ENCODE data around the gene GPC6.
"Not testable (repeated sequence)": the region's sequence is repeated elsewhere in the genome, so short reads cannot be mapped to it uniquely, and the experiment has no call there.

The GPC6 gene

DNA sequence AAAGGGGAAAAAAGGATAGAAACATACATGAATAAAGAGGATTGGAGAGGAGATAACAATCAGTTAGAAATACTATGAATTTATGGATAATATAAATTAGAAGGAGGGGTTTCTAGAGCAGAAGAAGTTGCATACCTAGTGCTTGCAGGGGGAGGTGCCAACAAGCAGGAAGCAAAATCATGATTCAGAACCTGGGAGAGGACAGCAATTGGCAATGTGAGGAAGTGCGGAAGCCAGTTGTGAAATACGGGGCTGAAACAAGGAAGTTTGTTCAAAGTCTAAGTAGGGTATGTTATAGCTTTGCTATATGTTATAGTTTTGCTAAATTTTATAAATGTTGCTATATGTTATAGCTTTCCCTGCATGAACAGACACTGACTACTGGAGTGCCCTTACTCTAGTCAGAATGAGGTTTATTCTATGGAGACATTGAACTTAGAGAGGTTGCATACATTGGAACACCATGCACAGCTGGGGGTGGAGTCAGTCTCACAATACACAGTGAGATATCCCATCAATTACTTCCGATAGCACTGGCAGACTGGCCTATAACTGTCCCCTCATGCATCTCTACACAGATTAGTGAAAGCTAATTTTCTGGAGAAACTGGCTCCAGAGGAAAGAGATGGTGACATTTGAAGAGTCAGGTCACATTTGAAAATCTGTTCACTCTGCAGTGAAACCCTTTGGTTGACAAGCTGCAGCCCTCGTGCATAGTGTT lies 92.1 kb downstream of the GPC6 start:
- no peak for ATAC-seq
- H3K9me3 Mint-ChIP-seq, result peaks cover 0 to 10% of the 10 kb centered on the region in 2 donors
- DNase-seq, result no peak
- no peaks in the 10 kb centered on the region for H3K4me1 Mint-ChIP-seq
- H3K27ac Mint-ChIP-seq, result no peak overlapping the region
- no peak overlapping the region for H3K4me3 Mint-ChIP-seq
- peaks cover 9% of the 10 kb centered on the region for H3K27me3 Mint-ChIP-seq

GRCh38 chr13:93320942-93321341 lies 94.3 kb downstream of the GPC6 start:
- no peak for DNase-seq
- no peak overlapping the region for H3K4me3 Mint-ChIP-seq
- ATAC-seq, result no peak
- no peaks in the 10 kb centered on the region for H3K27me3 Mint-ChIP-seq
- H3K4me1 Mint-ChIP-seq, result no peaks in the 10 kb centered on the region
- peaks cover 0 to 6% of the 10 kb centered on the region in 2 donors for H3K9me3 Mint-ChIP-seq
- H3K27ac Mint-ChIP-seq, result no peak overlapping the region

- H3K9me3 Mint-ChIP-seq, H3K4me3 Mint-ChIP-seq, DNase-seq, ATAC-seq, H3K27me3 Mint-ChIP-seq, H3K4me1 Mint-ChIP-seq, H3K27ac Mint-ChIP-seq: not testable (repeated sequence)
These were observed 97.3 kb downstream of the GPC6 start for GRCh38 chr13:93323880-93324279.

DNA sequence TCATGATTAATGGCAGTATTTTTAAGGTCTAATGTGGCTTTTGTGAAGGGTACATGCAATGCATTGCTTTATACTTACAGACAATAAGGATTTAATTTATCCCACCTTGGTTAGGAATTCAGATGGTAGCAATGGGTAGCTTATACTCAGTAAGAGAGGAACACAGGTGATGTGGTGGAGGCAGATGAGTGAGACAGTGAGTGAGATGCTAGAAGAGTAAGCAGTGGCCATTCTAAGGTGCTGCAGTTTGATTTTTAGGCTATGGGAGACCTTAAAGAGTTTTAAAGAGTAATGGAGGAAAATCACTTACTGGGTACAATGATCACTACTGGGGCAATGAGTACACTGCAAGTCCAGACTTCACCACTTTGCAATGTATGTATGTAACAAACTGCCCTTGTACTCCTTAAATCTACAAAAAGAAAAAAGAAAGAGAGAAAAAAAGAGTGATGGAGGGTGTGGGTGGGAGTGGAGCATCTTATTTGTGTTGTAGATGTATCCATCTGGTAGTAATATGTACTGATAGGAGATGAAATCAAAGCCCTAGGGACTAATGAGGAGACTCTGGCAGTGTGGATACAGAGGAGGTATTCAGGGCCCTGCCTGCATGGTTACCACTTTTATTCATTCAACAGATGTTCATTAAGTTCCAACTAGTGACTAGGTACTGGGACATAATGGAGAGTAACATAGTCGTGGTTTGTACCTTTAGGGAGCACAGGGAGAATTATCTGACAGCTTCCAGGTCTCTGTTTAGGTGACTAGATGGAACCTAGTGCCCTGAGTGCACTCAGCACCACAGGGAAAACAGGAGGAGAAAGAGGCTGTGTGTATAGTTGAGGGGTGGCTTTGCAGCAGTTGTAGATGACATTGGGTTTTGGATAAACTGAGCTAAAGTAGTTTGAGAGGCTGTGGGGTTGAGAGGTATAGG lies 99.0 kb downstream of the GPC6 start:
- ATAC-seq, result no peak
- H3K9me3 Mint-ChIP-seq, result peaks cover 0 to 6% of the 10 kb centered on the region in 2 donors
- no peaks in the 10 kb centered on the region for H3K27me3 Mint-ChIP-seq
- DNase-seq, result no peak
- H3K4me1 Mint-ChIP-seq, result no peaks in the 10 kb centered on the region
- H3K27ac Mint-ChIP-seq, result no peak overlapping the region
- no peak overlapping the region for H3K4me3 Mint-ChIP-seq

DNA sequence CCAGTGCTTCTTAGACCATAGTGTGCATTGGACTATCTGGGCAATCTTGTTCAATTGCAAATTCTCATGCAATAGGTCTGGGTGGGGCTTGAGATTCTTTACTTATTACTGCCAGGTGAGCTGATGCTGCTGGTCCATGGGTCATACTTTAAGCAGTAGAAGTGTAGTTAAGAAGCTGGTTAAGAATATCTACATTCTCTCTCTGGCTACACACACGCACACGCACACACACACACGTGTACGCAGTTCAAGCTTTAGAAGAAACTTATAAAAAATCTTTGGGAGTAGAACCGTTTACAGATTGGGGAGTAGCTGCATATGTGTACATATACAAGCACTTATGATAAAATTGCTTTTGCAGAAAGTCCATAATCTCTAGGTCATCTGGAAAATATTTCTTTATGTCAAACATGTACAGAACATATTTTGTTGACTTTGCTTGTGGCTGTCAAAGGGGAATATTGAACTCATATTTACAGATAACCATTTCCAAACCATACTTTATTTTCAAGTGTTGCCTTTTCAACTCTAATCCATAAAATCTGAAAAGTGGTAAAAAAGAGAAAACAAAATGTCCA lies 99.7 kb downstream of the GPC6 start:
- no peak overlapping the region for H3K4me3 Mint-ChIP-seq
- no peak for DNase-seq
- H3K27me3 Mint-ChIP-seq, result no peaks in the 10 kb centered on the region
- no peak overlapping the region for H3K27ac Mint-ChIP-seq
- no peak for ATAC-seq
- no peaks in the 10 kb centered on the region for H3K4me1 Mint-ChIP-seq
- H3K9me3 Mint-ChIP-seq, result peaks cover 0 to 6% of the 10 kb centered on the region in 2 donors

DNA sequence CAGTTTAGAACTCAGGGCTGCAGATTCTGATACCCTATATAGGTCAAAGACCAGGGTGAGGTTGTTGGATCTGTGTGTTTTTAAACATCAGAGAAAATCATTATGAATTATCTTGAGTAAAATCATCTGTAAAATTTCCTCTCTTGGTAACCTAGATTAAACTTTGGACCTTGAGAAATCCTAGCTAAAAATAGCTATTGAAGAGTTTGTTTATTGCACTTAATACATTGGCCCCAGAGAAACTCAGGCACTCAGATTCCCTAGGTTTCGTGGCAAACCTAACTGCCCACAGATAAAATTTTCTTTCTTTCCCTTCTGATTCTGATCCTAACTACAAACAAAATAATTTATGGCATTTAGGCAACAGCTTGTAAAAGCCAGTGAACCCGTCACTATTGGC lies 102.3 kb downstream of the GPC6 start:
- Mint-ChIP-seq H3K9me3 (peaks cover 0 to 2% of the 10 kb centered on the region in 2 donors), H3K27me3 (no peaks in the 10 kb centered on the region), H3K4me3 (no peak overlapping the region), H3K27ac (no peak overlapping the region), H3K4me1 (no peaks in the 10 kb centered on the region)
- ATAC-seq (no peak), DNase-seq (no peak)

- no peak for ATAC-seq
- peaks cover 0 to under 1% of the 10 kb centered on the region in 2 donors for H3K9me3 Mint-ChIP-seq
- no peak for DNase-seq
- no peak overlapping the region for H3K4me3 Mint-ChIP-seq
- H3K27me3 Mint-ChIP-seq, result no peaks in the 10 kb centered on the region
- H3K27ac Mint-ChIP-seq, result no peak overlapping the region
- no peaks in the 10 kb centered on the region for H3K4me1 Mint-ChIP-seq
These were observed 110.1 kb downstream of the GPC6 start for GRCh38 chr13:93336728-93337127.

- Mint-ChIP-seq H3K9me3 (peaks cover 0 to 11% of the 10 kb centered on the region in 2 donors), H3K27me3 (no peaks in the 10 kb centered on the region), H3K4me1 (no peaks in the 10 kb centered on the region), H3K27ac (no peak overlapping the region), H3K4me3 (no peak overlapping the region)
- DNase-seq (no peak), ATAC-seq (no peak)
These were observed 111.4 kb downstream of the GPC6 start for GRCh38 chr13:93338030-93338429.

- no peak overlapping the region for H3K4me3 Mint-ChIP-seq
- peaks cover 4 to 17% of the 10 kb centered on the region in 2 donors for H3K9me3 Mint-ChIP-seq
- H3K27me3 Mint-ChIP-seq, result no peaks in the 10 kb centered on the region
- DNase-seq (no peak), ATAC-seq (no peak)
- no peak overlapping the region for H3K27ac Mint-ChIP-seq
- no peaks in the 10 kb centered on the region for H3K4me1 Mint-ChIP-seq
These were observed 112.3 kb downstream of the GPC6 start for GRCh38 chr13:93338906-93339305.

GRCh38 chr13:93339550-93339949 lies 112.9 kb downstream of the GPC6 start:
- Mint-ChIP-seq H3K4me3 (no peak overlapping the region), H3K27ac (no peak overlapping the region), H3K9me3 (peaks cover 4 to 23% of the 10 kb centered on the region in 2 donors), H3K27me3 (no peaks in the 10 kb centered on the region), H3K4me1 (no peaks in the 10 kb centered on the region)
- ATAC-seq, result no peak
- no peak for DNase-seq

DNA sequence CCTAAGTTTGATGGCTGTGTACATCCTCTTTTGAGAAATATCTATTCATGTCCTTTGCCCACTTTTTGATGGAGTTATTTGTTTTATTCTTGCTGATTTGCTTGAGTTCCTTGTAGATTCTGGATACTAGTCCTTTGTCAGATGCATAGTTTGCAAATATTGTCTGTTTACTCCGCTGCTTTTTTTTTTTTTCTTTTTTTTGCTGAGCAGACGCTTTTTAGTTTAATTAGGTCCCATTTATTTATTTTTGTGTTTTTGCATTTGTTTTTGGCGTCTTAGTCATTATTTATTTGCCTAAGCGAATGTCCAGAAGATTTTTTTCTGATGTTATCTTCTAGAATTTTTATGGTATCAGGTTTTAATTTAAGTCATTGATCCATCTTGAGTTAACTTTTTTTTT lies 114.9 kb downstream of the GPC6 start:
- H3K4me1 Mint-ChIP-seq, result no peaks in the 10 kb centered on the region

DNA sequence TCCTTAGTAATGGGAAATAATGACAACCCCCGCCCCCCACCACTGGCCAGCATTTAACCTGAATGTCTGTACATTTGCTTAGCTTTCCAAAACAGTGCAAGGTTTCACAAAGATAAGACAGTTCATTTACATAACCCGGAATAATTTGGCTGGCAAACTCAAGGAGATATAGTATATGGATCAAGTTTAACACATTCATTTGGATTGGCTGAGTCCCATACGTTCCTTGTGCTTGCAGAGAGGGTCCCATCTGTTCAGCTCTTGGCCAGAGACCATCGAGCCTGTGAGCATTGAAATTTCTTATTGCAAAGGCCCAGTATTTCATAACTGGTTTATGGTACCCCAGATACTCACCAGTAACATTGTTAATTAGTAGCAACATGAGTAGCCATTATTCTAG lies 116.5 kb downstream of the GPC6 start:
- DNase-seq, result no peak
- H3K27ac Mint-ChIP-seq, result no peak overlapping the region
- H3K9me3 Mint-ChIP-seq, result peaks cover 4 to 25% of the 10 kb centered on the region in 2 donors
- no peaks in the 10 kb centered on the region for H3K4me1 Mint-ChIP-seq
- no peak for ATAC-seq
- no peak overlapping the region for H3K4me3 Mint-ChIP-seq
- no peaks in the 10 kb centered on the region for H3K27me3 Mint-ChIP-seq

More for the DNA sequence above, 114.9 kb downstream of the GPC6 start:
- ATAC-seq (no peak), DNase-seq (no peak)
- H3K4me3 Mint-ChIP-seq, result no peak overlapping the region
- H3K27ac Mint-ChIP-seq, result no peak overlapping the region
- no peaks in the 10 kb centered on the region for H3K27me3 Mint-ChIP-seq
- peaks cover 4 to 25% of the 10 kb centered on the region in 2 donors for H3K9me3 Mint-ChIP-seq

- ATAC-seq (no peak), DNase-seq (no peak)
- H3K27me3 Mint-ChIP-seq, result no peaks in the 10 kb centered on the region
- H3K9me3 Mint-ChIP-seq, result peaks cover 4 to 25% of the 10 kb centered on the region in 2 donors
- H3K4me3 Mint-ChIP-seq, result no peak overlapping the region
- H3K27ac Mint-ChIP-seq, result no peak overlapping the region
- H3K4me1 Mint-ChIP-seq, result no peaks in the 10 kb centered on the region
These were observed 117.6 kb downstream of the GPC6 start for GRCh38 chr13:93344048-93344705.

DNA sequence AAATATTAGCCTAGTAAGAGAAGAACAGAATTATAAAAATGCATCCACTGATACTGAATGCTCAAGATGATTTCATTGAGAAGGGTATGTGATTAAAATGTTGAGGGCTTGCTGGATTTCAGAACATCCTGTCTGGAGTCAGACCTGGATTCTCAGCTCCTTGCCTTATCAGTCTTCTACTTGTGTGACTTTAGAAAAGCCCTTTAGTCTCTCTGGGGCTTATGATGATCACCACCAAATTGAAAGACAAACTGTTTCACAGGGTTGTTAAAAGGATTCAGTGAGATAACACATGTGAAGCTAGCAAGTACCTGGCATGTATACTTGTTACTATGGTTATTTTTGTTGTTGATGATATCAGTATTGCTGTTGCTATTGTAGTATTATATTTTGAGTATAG lies 118.4 kb downstream of the GPC6 start:
- no peaks in the 10 kb centered on the region for H3K27me3 Mint-ChIP-seq
- no peak for DNase-seq

DNA sequence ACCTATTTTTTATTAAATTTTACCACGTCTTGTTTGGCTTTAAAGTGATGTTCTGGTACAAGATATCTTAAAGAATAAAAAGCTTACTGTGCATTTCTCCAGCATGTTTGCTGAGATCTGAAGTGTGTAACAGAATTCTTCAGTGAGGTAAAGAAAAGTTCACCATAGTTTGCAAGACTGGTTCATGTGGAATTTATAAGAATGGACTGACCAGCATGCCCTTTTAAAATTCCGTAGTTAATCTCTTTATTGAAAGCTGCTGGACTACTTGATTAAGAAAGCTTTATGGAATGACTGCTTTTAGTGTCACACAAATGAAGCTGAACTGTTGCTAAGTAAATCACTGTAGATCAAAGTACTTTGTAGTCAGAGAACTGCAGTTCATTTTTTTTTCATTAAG lies 119.2 kb downstream of the GPC6 start:
- no peaks in the 10 kb centered on the region for H3K27me3 Mint-ChIP-seq
- no peak for ATAC-seq

More for the DNA sequence above, 118.4 kb downstream of the GPC6 start:
- no peak overlapping the region for H3K27ac Mint-ChIP-seq
- no peak overlapping the region for H3K4me3 Mint-ChIP-seq
- ATAC-seq, result no peak
- H3K4me1 Mint-ChIP-seq, result no peaks in the 10 kb centered on the region
- H3K9me3 Mint-ChIP-seq, result peaks cover 4 to 25% of the 10 kb centered on the region in 2 donors

More for the DNA sequence above, 119.2 kb downstream of the GPC6 start:
- no peak overlapping the region for H3K27ac Mint-ChIP-seq
- H3K4me3 Mint-ChIP-seq, result no peak overlapping the region
- no peak for DNase-seq
- H3K9me3 Mint-ChIP-seq, result peaks cover 4 to 25% of the 10 kb centered on the region in 2 donors
- H3K4me1 Mint-ChIP-seq, result no peaks in the 10 kb centered on the region

All from stimulated activated naive CD8-positive, alpha-beta T cell treated with anti-CD3 and anti-CD28 coated beads, Interleukin-15, amount 100 ng/mL, for 72 hours (primary cell).